Transverse colon (tissue), 4 donors: ENCODE results near the gene C1QTNF6.

Experiments used
- CTCF ChIP-seq, 5 experiments: fragments of 200-600 bp in 3 of 5; fragments of 450-650 bp in 2 of 5; sonication (generic) in 3 of 5; IDR thresholded peaks; 1 replicate in 2 of 5; 2 replicates in 3 of 5; pipeline ENCODE4 v1.5.1; 2016 to 2017; ENCODE audit warnings: antibody characterized with exemption in 5 of 5, inconsistent platforms in 3 of 5, mild to moderate bottlenecking in 2 of 5, moderate library complexity in 1 of 5
- EP300 ChIP-seq: sonication (generic); formaldehyde crosslinking; IDR thresholded peaks from one replicate; pipeline ENCODE4 v1.6.1; 2017; ENCODE audit warnings: antibody characterized with exemption, low read depth
- POLR2A ChIP-seq: fragments of 450-650 bp; IDR thresholded peaks from one replicate; pipeline ENCODE4 v1.6.1; 2016; ENCODE audit warnings: antibody characterized with exemption, mild to moderate bottlenecking, moderate library complexity
- POLR2AphosphoS5 ChIP-seq, 3 donors: sonication (generic); formaldehyde crosslinking; IDR thresholded peaks; one replicate each; pipeline ENCODE4 v1.6.1; 2016; ENCODE audit warnings: antibody characterized with exemption in 3 of 3

GRCh38 chr22:37157516-37158285 is 30.3 kb downstream of the C1QTNF6 start:
- TF ChIP-seq CTCF (IDR thresholded peaks at IDR 0.05) (no peak), POLR2A (no peak), EP300 (no peak), POLR2AphosphoS5 (IDR thresholded peaks at IDR 0.05) (no peak)
